ENCODE data around the gene ANKRD36.
"Not testable (repeated sequence)": the region's sequence is repeated elsewhere in the genome, so short reads cannot be mapped to it uniquely, and the experiment has no call there.

DNA sequence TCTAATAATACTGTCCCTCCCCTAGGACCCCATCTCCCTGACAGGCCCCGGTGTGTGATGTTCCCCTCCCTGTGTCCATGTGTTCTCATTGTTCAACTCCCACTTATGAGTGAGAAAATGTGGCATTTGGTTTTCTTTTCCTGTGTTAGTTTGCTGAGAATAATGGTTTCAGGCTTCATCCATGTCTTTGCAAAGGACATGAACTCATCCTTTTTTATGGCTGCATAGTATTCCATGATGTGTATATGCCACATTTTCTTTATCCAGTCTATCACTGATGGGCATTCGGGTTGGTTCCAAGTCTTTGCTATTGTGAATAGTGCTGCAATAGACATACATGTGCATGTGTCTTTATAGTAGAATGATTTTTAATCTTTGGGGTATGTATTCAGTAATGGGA lies 55.6 kb downstream of the ANKRD36 start:
- TF ChIP-seq POLR2A (IDR thresholded peaks at IDR 0.05): not testable (repeated sequence)
- TF ChIP-seq, protein P1, sequence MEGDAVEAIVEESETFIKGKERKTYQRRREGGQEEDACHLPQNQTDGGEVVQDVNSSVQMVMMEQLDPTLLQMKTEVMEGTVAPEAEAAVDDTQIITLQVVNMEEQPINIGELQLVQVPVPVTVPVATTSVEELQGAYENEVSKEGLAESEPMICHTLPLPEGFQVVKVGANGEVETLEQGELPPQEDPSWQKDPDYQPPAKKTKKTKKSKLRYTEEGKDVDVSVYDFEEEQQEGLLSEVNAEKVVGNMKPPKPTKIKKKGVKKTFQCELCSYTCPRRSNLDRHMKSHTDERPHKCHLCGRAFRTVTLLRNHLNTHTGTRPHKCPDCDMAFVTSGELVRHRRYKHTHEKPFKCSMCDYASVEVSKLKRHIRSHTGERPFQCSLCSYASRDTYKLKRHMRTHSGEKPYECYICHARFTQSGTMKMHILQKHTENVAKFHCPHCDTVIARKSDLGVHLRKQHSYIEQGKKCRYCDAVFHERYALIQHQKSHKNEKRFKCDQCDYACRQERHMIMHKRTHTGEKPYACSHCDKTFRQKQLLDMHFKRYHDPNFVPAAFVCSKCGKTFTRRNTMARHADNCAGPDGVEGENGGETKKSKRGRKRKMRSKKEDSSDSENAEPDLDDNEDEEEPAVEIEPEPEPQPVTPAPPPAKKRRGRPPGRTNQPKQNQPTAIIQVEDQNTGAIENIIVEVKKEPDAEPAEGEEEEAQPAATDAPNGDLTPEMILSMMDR (IDR thresholded peaks at IDR 0.05): not testable (repeated sequence)

Data from right lobe of liver (tissue), 4 donors.